IPS DF 6.9 (cell line): ENCODE measurements around the gene SCAI.
"Not testable (repeated sequence)": the region's sequence is repeated elsewhere in the genome, so short reads cannot be mapped to it uniquely, and the experiment has no call there.

Experiments
- DNase-seq: peaks from one replicate; pipeline ENCODE4 v3.0.0-alpha.2; 2013; ENCODE audit warnings: low read depth, low spot score
- H3K27ac ChIP-seq: one replicate; pipeline ENCODE4 v1.5.1; 2013; ENCODE audit warnings: low read length, control low read depth
- H3K27me3 ChIP-seq: 2 replicates; pipeline ENCODE4 v1.6.1; 2013; ENCODE audit warnings: mild to moderate bottlenecking, low read length; ENCODE audit not compliant: control insufficient read depth, insufficient read depth
- H3K36me3 ChIP-seq: 2 replicates; pipeline ENCODE4 v1.6.1; 2013; ENCODE audit warnings: low read length; ENCODE audit not compliant: control insufficient read depth, insufficient read depth
- H3K4me1 ChIP-seq: 2 replicates; pipeline ENCODE4 v1.6.1; 2013; ENCODE audit warnings: low read length; ENCODE audit not compliant: control insufficient read depth, insufficient read depth
- H3K4me3 ChIP-seq: 2 replicates; pipeline ENCODE4 v1.5.1; 2013; ENCODE audit warnings: mild to moderate bottlenecking, low read length
- H3K9me3 ChIP-seq: 2 replicates; pipeline ENCODE4 v1.6.1; 2013; ENCODE audit warnings: low read length, inconsistent platforms; ENCODE audit not compliant: control insufficient read depth, insufficient read depth
- WGBS: extraction: QIAGEN DNeasy Blood & Tissue Kit; methylation state at CpG from one replicate; pipeline ENCODE4 v1.1.7; 2013; ENCODE audit warnings: mixed read lengths, missing lambda C conversion rate; ENCODE audit not compliant: insufficient read length, insufficient coverage; 5-methylcytosine and 5-hydroxymethylcytosine counted together

SCAI gene

GRCh38 chr9:125082197-125082596 lies 61.1 kb downstream of the SCAI start:
- H3K4me3 ChIP-seq, H3K27ac ChIP-seq, H3K36me3 ChIP-seq, H3K27me3 ChIP-seq, DNase-seq, H3K4me1 ChIP-seq, H3K9me3 ChIP-seq: not testable (repeated sequence)
- no CpG with 5 or more reads among the region's 6 CpGs for WGBS

GRCh38 chr9:125080797-125081196 lies 62.5 kb downstream of the SCAI start:
- not testable (repeated sequence) for DNase-seq

DNA sequence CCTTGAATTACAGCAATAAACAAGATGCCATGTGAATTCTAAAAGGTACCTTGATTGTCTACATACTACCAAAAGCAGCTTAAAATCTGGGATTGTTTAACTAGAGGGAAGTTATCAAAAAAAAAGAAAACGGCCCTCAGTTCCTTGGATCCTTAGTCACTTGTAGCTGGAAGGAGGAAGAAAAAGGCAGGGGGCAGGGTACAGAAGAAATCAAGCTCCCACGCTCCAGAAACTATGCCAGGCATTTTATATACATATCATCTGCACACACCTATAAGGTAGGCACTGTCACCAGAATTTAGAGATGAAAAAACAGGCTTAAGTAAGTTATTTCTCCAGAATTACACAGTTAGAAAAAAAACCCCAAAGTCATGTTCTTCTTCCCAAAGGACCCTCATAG lies 63.4 kb downstream of the SCAI start:
- DNase-seq: no peak
- no peaks in the 10 kb centered on the region for H3K27me3 ChIP-seq
- H3K4me1 ChIP-seq: no peaks in the 10 kb centered on the region
- H3K9me3 ChIP-seq: peaks cover 3% of the 10 kb centered on the region
- WGBS: no CpG with 5 or more reads among the region's 2 CpGs
- H3K36me3 ChIP-seq: no peaks in the 10 kb centered on the region
- no peak overlapping the region for H3K27ac ChIP-seq
- H3K4me3 ChIP-seq: no peak overlapping the region

More at GRCh38 chr9:125080797-125081196, 62.5 kb downstream of the SCAI start:
- H3K9me3 ChIP-seq, H3K27me3 ChIP-seq, H3K27ac ChIP-seq, H3K4me1 ChIP-seq, H3K36me3 ChIP-seq, H3K4me3 ChIP-seq: not testable (repeated sequence)
- WGBS: no CpG with 5 or more reads among the region's 2 CpGs

DNA sequence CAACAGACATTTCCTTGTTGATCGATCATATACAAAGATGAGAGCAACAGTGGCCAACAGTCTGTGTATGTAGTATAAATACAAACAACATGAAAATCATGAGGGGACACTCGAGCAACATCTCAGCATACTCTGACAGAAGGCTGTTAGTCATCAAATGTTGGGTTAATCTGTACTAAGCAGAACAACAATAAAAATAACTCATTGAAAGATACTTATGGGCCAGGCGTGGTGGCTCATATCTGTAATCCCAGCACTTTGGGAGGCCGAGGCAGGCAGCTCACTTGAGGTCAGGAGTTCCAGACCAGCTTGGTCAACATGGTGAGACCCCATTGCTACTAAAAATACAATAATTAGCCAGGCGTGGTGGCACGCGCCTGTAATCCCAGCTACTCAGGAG lies 67.3 kb downstream of the SCAI start:
- no CpG with 5 or more reads among the region's 7 CpGs for WGBS
- H3K36me3 ChIP-seq: no peaks in the 10 kb centered on the region
- no peaks in the 10 kb centered on the region for H3K9me3 ChIP-seq
- H3K27me3 ChIP-seq: no peaks in the 10 kb centered on the region
- H3K4me1 ChIP-seq: no peaks in the 10 kb centered on the region
- no peak overlapping the region for H3K4me3 ChIP-seq
- H3K27ac ChIP-seq: no peak overlapping the region
- DNase-seq: no peak

DNA sequence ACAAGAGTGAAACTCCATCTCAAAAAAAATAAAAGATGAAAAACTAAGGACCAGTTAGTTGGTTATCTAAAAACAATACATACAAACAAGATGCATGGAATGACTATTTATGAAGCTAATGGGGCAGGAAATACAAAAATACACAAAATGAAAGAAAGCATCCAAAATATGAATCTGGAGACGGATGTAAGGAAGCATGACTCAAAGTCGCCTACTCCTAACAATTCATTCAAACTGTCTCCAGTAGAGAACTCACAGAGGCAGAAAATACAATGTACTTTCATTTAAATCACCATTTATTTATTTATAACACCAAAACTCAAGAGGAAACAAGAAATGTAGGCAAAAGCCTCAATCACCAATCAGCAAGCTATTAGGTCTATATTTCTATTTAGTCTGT lies 68.4 kb downstream of the SCAI start:
- Histone ChIP-seq H3K27me3 (no peaks in the 10 kb centered on the region), H3K4me1 (no peaks in the 10 kb centered on the region), H3K27ac (no peak overlapping the region), H3K4me3 (no peak overlapping the region), H3K36me3 (no peaks in the 10 kb centered on the region), H3K9me3 (no peaks in the 10 kb centered on the region)
- WGBS: no CpG with 5 or more reads among the region's 2 CpGs
- DNase-seq: no peak

DNA sequence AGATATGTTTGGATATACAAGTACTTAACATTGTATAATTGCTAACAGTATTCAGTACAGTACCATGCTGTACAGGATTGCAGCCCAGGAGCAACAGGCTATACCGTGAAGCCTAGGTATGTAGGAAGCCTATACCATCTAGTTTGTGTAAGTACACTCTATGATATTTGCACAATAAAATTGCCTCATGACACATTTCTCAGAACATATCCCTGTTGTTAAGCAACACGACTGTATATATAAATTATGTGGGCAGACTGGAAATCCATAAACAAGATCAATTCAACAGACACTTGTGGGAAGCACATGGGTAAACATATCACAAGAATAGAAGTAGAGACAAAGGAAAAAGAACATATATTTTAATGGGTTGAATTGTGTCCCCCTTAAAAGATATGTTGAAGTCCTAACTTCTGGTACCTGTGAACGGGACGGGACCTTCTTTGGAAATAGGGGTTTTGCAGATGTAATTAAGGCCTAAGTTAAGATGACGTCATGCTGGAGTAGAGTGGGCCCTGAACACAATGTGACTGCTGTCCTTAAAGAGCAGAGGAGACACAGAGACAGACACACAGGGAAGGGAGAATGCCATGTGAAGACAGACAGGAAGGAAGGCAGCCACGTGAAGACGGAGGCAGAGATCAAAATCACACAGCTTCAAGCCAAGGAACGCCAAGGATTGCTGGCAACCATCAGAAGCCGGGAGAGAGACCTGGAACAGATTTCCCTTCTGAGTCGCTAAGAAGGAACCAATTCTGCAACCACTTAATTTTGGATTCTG lies 76.3 kb downstream of the SCAI start:
- H3K4me3 ChIP-seq: no peak overlapping the region
- no peaks in the 10 kb centered on the region for H3K27me3 ChIP-seq
- no peaks in the 10 kb centered on the region for H3K36me3 ChIP-seq
- no peaks in the 10 kb centered on the region for H3K4me1 ChIP-seq
- no peak for DNase-seq
- WGBS: no CpG with 5 or more reads among the region's 10 CpGs
- no peaks in the 10 kb centered on the region for H3K9me3 ChIP-seq
- H3K27ac ChIP-seq: no peak overlapping the region

GRCh38 chr9:125061391-125061790 lies 81.9 kb downstream of the SCAI start:
- no peak overlapping the region for H3K27ac ChIP-seq
- no CpG with 5 or more reads among the region's 3 CpGs for WGBS
- H3K9me3 ChIP-seq: no peaks in the 10 kb centered on the region
- no peak overlapping the region for H3K4me3 ChIP-seq
- no peaks in the 10 kb centered on the region for H3K4me1 ChIP-seq
- no peak for DNase-seq
- H3K27me3 ChIP-seq: no peaks in the 10 kb centered on the region
- no peaks in the 10 kb centered on the region for H3K36me3 ChIP-seq

DNA sequence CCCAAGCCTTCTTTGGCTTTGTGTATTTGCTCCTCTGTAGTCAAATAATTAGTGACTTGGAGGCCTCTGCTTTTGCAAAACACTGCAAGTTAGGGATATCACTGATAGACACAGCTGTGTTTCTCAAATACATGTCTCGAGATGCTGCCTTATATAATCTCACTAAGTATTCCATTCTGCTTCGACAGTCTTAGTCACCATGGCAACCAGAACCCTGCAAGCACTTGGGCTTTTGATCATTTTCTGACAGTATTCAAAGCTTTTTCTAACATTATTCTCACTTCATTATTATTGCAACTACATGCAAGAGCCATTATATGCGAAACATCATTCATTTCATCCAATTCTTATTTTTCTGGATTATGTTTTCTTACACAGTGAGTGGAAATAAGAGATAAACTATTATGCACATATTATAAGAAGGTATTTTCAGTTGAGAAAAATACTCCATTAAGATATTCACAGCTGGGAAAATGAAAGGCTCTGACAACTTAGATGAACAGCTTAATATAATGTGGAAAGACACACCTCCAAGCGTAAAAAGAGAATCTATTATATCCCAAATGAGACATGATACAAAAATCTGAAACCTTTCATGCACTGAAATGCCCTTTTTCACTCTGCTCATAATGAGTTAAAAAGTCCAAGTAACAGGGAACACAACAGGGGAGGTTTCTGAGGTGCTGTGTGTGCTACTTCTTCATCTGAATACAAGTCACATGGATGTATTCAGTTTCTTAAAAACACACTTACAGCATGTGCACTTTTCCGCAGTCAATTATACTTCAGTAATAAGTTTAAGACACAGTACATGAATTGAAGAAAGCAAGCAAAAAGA lies 93.9 kb downstream of the SCAI start:
- H3K36me3 ChIP-seq: no peaks in the 10 kb centered on the region; the same call in 1 of the 2 replicates
- WGBS: 100% methylated on average over 1 of the region's 5 CpGs
- no peaks in the 10 kb centered on the region for H3K27me3 ChIP-seq
- no peak overlapping the region for H3K27ac ChIP-seq
- no peak overlapping the region for H3K4me3 ChIP-seq
- H3K4me1 ChIP-seq: no peaks in the 10 kb centered on the region
- no peaks in the 10 kb centered on the region for H3K9me3 ChIP-seq
- no peak for DNase-seq

GRCh38 chr9:125043631-125044030 lies 99.7 kb downstream of the SCAI start:
- Histone ChIP-seq H3K4me3 (no peak overlapping the region), H3K27me3 (no peaks in the 10 kb centered on the region), H3K4me1 (no peaks in the 10 kb centered on the region), H3K36me3 (no peaks in the 10 kb centered on the region; the same call in 1 of the 2 replicates), H3K9me3 (no peaks in the 10 kb centered on the region), H3K27ac (no peak overlapping the region)
- DNase-seq: no peak
- no CpG with 5 or more reads among the region's 6 CpGs for WGBS

GRCh38 chr9:125043148-125043547 lies 100.2 kb downstream of the SCAI start:
- H3K27ac ChIP-seq: no peak overlapping the region
- DNase-seq: no peak
- H3K9me3 ChIP-seq: no peaks in the 10 kb centered on the region
- H3K4me3 ChIP-seq: no peak overlapping the region
- no CpG with 5 or more reads among the region's 3 CpGs for WGBS
- H3K4me1 ChIP-seq: no peaks in the 10 kb centered on the region
- no peaks in the 10 kb centered on the region for H3K27me3 ChIP-seq
- no peaks in the 10 kb centered on the region; the same call in 1 of the 2 replicates for H3K36me3 ChIP-seq
